Measurements from ENCODE around the gene KRTAP4-16.
"Not testable (repeated sequence)": the region's sequence is repeated elsewhere in the genome, so short reads cannot be mapped to it uniquely, and the experiment has no call there.

KRTAP4-16 gene

DNA sequence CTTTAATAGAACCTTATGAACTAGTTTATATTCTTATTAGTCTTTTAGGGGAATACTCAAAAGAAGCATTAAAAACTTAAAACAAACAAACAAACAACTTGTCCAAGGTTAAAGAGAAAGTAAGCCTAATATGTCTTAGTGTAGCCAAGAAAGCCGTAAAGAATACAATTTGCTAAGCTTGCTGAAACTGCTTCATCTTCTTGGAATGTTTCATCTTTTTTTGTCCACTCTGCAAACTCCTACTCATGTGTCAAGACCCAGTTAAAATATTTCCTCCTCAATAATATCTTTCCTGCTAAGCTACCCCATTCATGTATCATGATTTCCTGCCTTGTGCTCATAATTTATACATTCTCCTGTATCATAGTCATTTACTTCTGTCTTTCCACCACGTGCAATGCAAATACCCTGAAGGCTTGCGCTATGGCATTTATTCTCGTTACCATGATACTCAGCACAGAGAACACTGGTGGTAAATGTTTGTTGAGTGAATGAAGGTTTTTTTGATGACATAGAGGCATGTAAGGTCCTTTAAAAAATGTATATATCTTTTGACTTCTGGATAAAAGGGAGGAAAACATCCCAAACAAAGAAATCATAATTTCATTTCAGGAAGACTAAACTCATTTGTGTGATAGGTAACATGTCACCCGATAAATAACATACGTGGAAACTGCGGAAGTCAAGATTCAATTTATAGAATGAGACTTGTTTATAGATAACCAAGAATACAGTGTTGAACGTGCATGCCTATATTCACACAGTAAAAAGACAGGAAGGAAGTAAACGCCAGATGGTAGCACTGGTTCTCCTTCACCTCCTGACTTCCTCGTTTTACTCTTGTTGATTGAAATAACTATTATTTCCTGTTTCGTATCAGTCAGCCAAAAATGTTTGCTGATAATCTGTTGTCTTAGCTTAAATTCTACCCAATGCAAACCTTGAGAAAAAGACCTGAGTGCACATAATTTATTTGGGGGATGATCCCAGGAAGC is 18.0 kb upstream of the KRTAP4-16 start:
- not testable (repeated sequence) for DNase-seq (ENCODE audit: low spot score)

DNA sequence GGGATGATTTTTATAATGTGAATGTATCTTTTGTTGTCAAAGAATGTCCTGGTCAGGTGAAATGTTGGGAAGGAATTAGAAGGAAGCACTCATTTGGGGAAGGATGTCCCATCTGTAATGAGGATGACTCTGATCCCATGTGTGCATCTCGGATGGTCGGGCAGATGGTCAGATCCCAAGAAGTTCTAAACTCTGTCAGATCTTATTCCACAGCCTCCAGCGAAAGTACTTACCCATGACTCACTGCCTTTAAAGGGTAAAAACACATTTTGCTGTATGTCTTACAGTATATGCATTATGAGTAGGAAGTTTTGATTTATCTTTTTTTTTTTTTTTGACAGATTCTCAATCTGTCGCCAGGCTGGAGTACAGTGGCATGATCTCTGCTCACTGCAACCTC is 16.7 kb upstream of the KRTAP4-16 start:
- no peak for DNase-seq (ENCODE audit: low spot score)

- DNase-seq (ENCODE audit: low spot score): not testable (repeated sequence)
Measured at GRCh38 chr17:41117846-41118386, 15.9 kb upstream of the KRTAP4-16 start, which contains the start of gene KRTAP4-11. Gene KRTAP4-11 (minus strand): TSS chr17:41118373. CDS start chr17:41118315, 58 bp downstream.

GRCh38 chr17:41116297-41116696 is 14.3 kb upstream of the KRTAP4-16 start:
- no peak for DNase-seq (ENCODE audit: low spot score)

DNA sequence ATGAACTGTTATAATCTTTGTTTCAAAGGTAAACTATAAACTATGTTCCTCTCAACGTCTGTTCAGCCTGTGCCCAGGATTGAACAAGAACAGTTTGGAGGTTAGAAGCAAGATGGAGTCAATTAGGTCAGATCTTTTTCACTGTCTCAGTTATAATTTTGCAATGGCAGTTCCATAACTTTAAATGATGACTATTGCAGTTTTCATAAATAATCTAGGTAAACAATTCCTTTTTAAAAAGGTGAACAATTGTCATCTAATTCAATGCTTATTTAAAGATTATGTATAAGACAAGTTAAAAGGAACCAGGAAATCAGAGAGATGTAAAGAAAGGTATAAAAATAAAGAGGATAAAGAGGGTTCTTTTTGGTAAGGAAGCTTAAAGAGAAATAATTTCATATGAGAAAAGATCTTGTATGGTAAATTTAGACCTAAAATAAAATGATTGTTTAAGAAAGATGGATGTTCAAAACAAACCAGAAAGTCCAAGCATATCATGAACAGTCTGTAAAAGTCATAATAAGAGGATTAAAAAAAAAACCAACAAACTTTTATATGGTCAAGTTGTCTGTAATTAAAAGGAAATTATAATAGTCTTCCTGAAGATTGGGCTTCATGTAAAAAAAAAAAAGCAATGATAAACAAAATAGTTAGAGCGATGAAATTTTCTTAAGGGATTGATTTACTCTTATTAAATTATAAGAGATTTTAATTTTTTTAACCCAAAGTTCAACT is 9.3 kb upstream of the KRTAP4-16 start:
- DNase-seq (ENCODE audit: low spot score): no peak

DNA sequence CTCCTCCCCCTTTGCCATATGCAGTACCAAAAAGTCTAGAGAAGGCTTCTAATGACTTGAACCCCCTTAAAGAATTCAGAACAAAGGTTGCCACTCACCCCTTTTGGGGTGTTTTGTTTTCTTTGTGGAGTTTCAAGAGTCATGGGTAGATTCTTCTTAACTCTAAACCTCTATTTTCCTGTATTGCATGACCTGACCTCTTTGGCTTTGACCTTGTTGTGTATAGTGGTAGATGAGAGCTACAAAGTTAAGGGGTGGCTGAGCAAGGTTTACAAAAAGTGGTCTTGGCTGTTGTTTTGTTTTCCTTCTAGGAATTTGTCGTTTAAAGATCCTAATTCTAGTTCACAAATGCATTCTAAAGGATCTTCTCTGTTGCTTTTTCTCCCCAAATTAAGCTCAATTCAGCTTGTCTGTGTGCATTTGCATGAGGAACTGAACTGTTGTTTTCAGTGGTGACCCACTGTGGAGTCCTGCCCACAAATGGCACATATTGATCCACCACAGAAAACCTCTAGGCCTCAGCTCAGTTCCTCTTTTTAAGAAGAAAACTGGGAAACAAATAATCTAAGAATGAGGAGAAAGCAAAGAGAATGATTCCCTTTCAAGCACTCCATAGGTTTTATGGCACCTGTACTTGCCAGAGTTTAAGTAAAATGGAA is 6.8 kb upstream of the KRTAP4-16 start:
- DNase-seq (ENCODE audit: low spot score): not testable (repeated sequence)

DNA sequence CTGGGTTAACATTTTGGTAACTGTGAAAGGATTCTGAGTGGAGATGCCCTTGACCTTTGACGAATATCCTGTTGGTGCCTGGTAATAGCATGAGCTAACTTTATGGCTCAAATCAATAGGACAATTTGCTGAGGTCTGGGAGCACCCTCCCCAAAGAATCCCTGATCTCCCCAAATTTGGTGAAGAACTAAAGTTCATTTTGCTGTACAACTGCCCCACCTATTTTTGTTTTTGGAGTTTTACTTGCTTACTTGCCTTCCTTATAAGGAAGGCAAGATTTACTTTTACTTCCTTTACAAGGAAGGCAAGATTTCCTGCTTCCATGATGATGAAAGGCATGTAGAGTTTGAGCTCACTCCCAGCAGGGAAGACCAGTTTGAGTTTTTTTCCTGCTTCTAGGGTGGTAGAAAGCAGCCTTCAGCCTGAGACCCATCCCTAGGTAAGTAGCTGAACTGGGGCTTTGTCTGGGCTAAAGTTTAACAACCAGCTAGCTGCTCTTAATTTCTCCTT is 6.0 kb upstream of the KRTAP4-16 start:
- no peak for DNase-seq (ENCODE audit: low spot score)

DNA sequence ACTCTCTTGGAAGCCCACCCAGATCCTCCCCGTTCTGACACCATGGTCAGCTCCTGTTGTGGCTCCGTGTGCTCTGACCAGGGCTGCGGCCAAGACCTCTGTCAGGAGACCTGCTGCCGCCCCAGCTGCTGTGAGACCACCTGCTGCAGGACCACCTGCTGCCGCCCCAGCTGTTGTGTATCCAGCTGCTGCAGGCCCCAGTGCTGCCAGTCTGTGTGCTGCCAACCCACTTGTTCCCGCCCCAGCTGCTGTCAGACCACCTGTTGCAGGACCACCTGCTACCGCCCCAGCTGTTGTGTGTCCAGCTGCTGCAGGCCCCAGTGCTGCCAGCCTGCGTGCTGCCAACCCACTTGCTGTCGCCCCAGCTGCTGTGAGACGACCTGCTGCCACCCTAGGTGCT is 3.3 kb upstream of the KRTAP4-16 start, which contains the start of gene KRTAP4-9:
Gene KRTAP4-9 (plus strand): TSS at position 43 of the 400 bp plus-strand sequence. CDS start 0 bp downstream, at position 43.
- DNase-seq (ENCODE audit: low spot score): not testable (repeated sequence)

- DNase-seq (ENCODE audit: low spot score): not testable (repeated sequence)
Measured at GRCh38 chr17:41104386-41105038, 2.5 kb upstream of the KRTAP4-16 start.

- no peak for DNase-seq (ENCODE audit: low spot score)
Measured at GRCh38 chr17:41103896-41104295, 1.9 kb upstream of the KRTAP4-16 start.

DNA sequence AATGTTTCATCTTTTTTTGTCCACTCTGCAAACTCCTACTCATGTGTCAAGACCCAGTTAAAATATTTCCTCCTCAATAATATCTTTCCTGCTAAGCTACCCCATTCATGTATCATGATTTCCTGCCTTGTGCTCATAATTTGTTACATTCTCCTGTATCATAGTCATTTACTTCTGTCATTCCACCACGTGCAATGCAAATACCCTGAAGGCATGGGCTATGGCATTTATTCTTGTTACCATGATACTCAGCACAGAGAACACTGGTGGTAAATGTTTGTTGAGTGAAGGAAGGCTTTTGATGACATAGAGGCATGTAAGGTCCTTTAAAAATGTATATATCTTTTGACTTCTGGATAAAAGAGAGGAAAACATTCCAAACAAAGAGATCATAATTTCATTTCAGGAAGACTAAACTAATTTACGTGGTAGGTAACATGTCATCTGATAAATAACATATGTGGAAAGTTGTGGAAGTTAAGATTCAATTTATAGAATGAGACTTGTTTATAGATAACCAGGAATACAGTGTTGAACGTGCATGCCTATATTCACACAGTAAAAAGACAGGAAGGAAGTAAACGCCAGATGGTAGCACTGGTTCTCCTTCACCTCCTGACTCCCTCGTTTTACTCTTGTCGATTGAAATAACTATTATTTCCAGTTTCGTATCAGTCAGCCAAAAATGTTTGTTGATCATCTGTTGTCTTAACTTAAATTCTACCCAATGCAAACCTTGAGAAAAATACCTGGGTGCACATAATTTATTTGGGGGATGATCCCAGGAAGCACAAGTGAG is 2.1 kb downstream of the KRTAP4-16 start:
- DNase-seq (ENCODE audit: low spot score): not testable (repeated sequence)

DNA sequence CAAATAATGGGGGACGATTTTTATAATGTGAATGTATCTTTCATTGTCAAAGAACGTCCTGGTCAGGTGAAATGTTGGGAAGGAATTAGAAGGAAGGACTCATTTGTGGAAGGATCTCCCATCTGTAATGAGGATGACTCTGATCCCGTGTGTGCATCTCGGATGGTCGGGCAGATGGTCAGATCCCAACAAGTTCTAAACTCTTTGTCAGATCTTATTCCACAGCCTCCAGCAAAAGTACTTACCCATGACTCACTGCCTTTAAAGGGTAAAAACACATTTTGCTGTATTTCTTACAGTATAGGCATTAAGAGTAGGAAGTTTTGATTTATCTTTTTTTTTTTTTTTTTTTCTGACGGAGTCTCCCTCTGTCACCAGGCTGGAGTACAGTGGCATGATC is 3.5 kb downstream of the KRTAP4-16 start:
- DNase-seq (ENCODE audit: low spot score): no peak

GRCh38 chr17:41098042-41098441 is 4.0 kb downstream of the KRTAP4-16 start, which contains the start of gene KRTAP4-8:
Gene KRTAP4-8 (minus strand): TSS chr17:41098142. CDS start chr17:41098084, 58 bp downstream.
- DNase-seq (ENCODE audit: low spot score): no peak

DNA sequence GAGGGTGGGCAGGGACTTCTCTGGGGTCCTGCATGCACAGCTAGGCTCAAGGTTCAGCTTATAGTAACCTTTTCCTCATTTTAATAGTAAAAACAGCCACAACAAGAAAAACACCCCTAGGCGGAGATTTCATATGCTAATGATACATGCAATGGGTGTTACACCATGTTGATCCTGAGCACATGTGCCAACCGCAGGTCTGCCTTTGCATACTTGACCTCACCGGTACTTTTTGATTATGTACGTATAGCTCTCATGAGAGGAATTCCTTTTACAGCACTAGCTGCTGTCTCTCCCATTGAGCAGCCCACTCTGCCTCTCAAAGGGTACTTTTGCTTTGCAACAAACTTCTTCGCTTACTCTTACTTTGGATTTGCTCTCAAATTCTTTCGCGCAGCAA is 6.0 kb downstream of the KRTAP4-16 start:
- DNase-seq (ENCODE audit: low spot score): no peak

DNA sequence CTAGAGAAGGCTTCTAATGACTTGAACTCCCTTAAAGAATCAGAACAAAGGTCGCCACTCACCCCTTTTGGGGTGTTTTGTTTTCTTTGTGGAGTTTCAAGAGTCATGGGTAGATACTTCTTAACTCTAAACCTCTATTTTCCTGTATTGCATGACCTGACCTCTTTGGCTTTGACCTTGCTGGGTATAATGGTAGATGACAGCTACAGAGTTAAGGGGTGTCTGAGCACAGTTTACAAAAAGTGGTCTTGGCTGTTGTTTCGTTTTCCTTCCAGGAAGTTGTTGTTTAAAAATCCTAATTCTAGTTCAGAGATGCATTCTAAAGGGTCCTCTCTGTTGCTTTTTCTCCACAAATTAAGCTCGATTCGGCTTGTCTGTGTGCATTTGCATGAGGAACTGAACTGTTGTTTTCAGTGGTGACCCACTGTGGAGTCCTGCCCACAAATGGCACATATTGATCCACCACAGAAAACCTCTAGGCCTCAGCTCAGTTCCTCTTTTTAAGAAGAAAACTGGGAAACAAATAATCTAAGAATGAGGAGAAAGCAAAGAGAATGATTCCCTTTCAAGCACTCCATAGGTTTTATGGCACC is 13.2 kb downstream of the KRTAP4-16 start:
- DNase-seq (ENCODE audit: low spot score): not testable (repeated sequence)

GRCh38 chr17:41084100-41084856 is 17.7 kb downstream of the KRTAP4-16 start, which contains the start of gene KRTAP4-7:
Gene KRTAP4-7 (plus strand): TSS chr17:41084150. CDS start chr17:41084207, 57 bp downstream.
- not testable (repeated sequence) for DNase-seq (ENCODE audit: low spot score)

GRCh38 chr17:41083427-41083826 is 18.6 kb downstream of the KRTAP4-16 start:
- not testable (repeated sequence) for DNase-seq (ENCODE audit: low spot score)

DNA sequence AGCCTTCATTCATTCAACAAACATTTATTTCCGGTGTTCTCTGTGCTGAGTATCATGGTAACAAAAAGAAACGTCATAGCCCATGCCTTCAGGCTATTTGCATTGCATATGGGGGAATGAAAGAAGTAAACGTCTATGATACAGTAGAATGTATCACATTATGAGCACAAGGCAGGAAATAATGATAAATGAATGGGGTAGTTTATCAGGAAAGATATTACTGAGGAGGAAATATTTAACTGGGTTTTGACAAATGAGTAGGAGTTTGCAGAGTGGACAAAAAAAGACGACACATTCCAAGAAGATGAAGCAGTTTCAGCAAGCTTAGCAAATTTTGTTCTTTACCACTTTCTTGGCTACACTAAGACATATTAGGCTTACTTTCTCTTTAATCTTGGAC is 19.4 kb downstream of the KRTAP4-16 start:
- DNase-seq (ENCODE audit: low spot score): no peak

- DNase-seq (ENCODE audit: low spot score): no peak
Measured at GRCh38 chr17:41076788-41077187, 25.2 kb downstream of the KRTAP4-16 start.

Measured in cerebellar cortex (tissue), 1 donor.